SK-N-SH (cell line): Measurements from ENCODE around the gene LRRC8E. TPM values are rescaled to one million over a fixed set of nuclear protein-coding genes. Genes with fewer than 3 reads are reported as not detected.

ENCODE experiments used
- CTCF ChIA-PET: fragments of 300-600, 350-600 bp; formaldehyde crosslinking; extraction: SDS; loops from one replicate; lab custom pipeline; 2021; lab: Yijun Ruan, JAX
- POLR2A ChIA-PET: fragments of 350-600 bp; sonication (Branson Sonifier 250); formaldehyde crosslinking; extraction: SDS; loops from one replicate; lab custom pipeline; 2020; ENCODE audit warnings: antibody characterized with exemption, inconsistent platforms; lab: Yijun Ruan, JAX
- DNase-seq: peaks from one replicate; pipeline ENCODE4 v3.0.0; 2012
- H2AFZ ChIP-seq: fragments of 200-600 bp; sonication (generic); 2 replicates; pipeline ENCODE4 v1.8.1; 2016; ENCODE audit warnings: antibody characterized with exemption, mild to moderate bottlenecking, low read depth
- H3F3A ChIP-seq: fragments of 200-600 bp; sonication (generic); replicated peaks from 2 replicates; pipeline ENCODE3; 2016; ENCODE audit warnings: antibody characterized with exemption, mild to moderate bottlenecking; ENCODE audit not compliant: insufficient read depth
- H3K27ac ChIP-seq, 2 experiments: fragments of 200-500 bp in 1 of 2; fragments of 200-600 bp in 1 of 2; sonication (Bioruptor generic) in 1 of 2; sonication (generic), shearing (Covaris generic) in 1 of 2; 2 replicates each; pipeline versions ENCODE4 v1.5.1 to v1.6.1; 2014 to 2016; ENCODE audit warnings: low read depth in 2 of 2, inconsistent platforms in 1 of 2, low read length in 1 of 2, mild to moderate bottlenecking in 1 of 2, mixed read lengths in 1 of 2
- H3K27me3 ChIP-seq: fragments of 200-600 bp; sonication (generic), shearing (Covaris generic); 2 replicates; pipeline ENCODE4 v1.6.1; 2016; ENCODE audit warnings: mixed run types; ENCODE audit not compliant: insufficient read depth
- H3K36me3 ChIP-seq, 2 experiments: fragments of 200-500 bp in 1 of 2; fragments of 200-600 bp in 1 of 2; sonication (Bioruptor generic) in 1 of 2; sonication (generic) in 1 of 2; replicated peaks in 1 of 2; 2 replicates each; pipeline versions ENCODE3 to v1.5.1; 2014 to 2016; ENCODE audit warnings: low read length in 1 of 2, mild to moderate bottlenecking in 1 of 2; ENCODE audit not compliant: insufficient read depth in 2 of 2, control insufficient read depth in 1 of 2
- H3K4me1 ChIP-seq, 2 experiments: fragments of 200-500 bp in 1 of 2; fragments of 200-600 bp in 1 of 2; sonication (Bioruptor generic) in 1 of 2; sonication (generic), shearing (Covaris generic) in 1 of 2; 2 replicates each; pipeline versions ENCODE4 v1.5.1 to v1.6.1; 2014 to 2016; ENCODE audit warnings: low read depth in 1 of 2, low read length in 1 of 2, mixed run types in 1 of 2; ENCODE audit not compliant: insufficient read depth in 2 of 2, control insufficient read depth in 1 of 2
- H3K4me2 ChIP-seq: fragments of 200-600 bp; sonication (generic), shearing (Covaris generic); 2 replicates; pipeline ENCODE4 v1.6.1; 2017; ENCODE audit warnings: mixed run types
- H3K4me3 ChIP-seq, 2 experiments: fragments of 200-500 bp in 1 of 2; fragments of 200-600 bp in 1 of 2; sonication (Bioruptor generic) in 1 of 2; sonication (generic), shearing (Covaris generic) in 1 of 2; 2 replicates each; pipeline versions ENCODE4 v1.5.1 to v1.8.1; 2014 to 2016; ENCODE audit warnings: low read depth in 2 of 2, inconsistent platforms in 1 of 2, low read length in 1 of 2, mild to moderate bottlenecking in 1 of 2, mixed read lengths in 1 of 2, moderate library complexity in 1 of 2
- H3K79me2 ChIP-seq: fragments of 200-600 bp; sonication (generic); 2 replicates; pipeline ENCODE4 v1.8.1; 2017; ENCODE audit warnings: mild to moderate bottlenecking; ENCODE audit not compliant: insufficient read depth
- H3K9ac ChIP-seq: fragments of 200-600 bp; sonication (generic); 2 replicates; pipeline ENCODE4 v1.6.1; 2017; ENCODE audit warnings: mixed run types
- H3K9me2 ChIP-seq: fragments of 200-600 bp; sonication (generic); 2 replicates; pipeline ENCODE4 v1.6.1; 2017; ENCODE audit warnings: mixed run types
- H3K9me3 ChIP-seq: fragments of 200-600 bp; sonication (generic); 2 replicates; pipeline ENCODE4 v1.6.1; 2017; ENCODE audit warnings: mixed run types, mild to moderate bottlenecking, moderate library complexity
- H4K20me1 ChIP-seq: fragments of 200-600 bp; sonication (generic); 2 replicates; pipeline ENCODE4 v1.6.1; 2017; ENCODE audit warnings: mild to moderate bottlenecking, mixed run types; ENCODE audit not compliant: insufficient read depth
- ELF1 ChIP-seq: IDR thresholded peaks from 2 replicates; pipeline ENCODE4 v1.4.0; 2012
- FOXJ3 ChIP-seq: sonication (generic); formaldehyde crosslinking; IDR thresholded peaks from 2 replicates; pipeline ENCODE4 v1.5.1; 2020; ENCODE audit warnings: mild to moderate bottlenecking, missing genetic modification reagents
- GATA2 ChIP-seq: sonication (generic); formaldehyde crosslinking; IDR thresholded peaks from 2 replicates; pipeline ENCODE4 v1.5.0; 2020; ENCODE audit warnings: mild to moderate bottlenecking, missing genetic modification reagents
- NFIC ChIP-seq: IDR thresholded peaks from 2 replicates; pipeline ENCODE4 v1.4.0; 2012; ENCODE audit warnings: borderline replicate concordance
- NRF1 ChIP-seq: IDR thresholded peaks from 2 replicates; pipeline ENCODE4 v1.6.1; 2012; ENCODE audit warnings: low read depth, mild to moderate bottlenecking, low read length
- RAD21 ChIP-seq: IDR thresholded peaks from 2 replicates; pipeline ENCODE4 v1.6.1; 2012; ENCODE audit warnings: mild to moderate bottlenecking, low read length
- RCOR1 ChIP-seq: fragments of 150-350 bp; IDR thresholded peaks from 2 replicates; pipeline ENCODE4 v1.6.1; 2017; ENCODE audit warnings: antibody characterized with exemption, low read length
- RFX5 ChIP-seq: IDR thresholded peaks from 2 replicates; pipeline ENCODE4 v1.6.1; 2012; ENCODE audit warnings: mild to moderate bottlenecking, improper control_type of control experiment, low read length
- SIN3A ChIP-seq: IDR thresholded peaks from 2 replicates; pipeline ENCODE4 v1.6.1; 2012; ENCODE audit warnings: low read depth, mild to moderate bottlenecking, low read length, moderate library complexity, borderline replicate concordance
- SMC3 ChIP-seq: IDR thresholded peaks from 2 replicates; pipeline ENCODE4 v1.6.1; 2012; ENCODE audit warnings: low read depth, low read length, improper control_type of control experiment
- TCF12 ChIP-seq: IDR thresholded peaks from 2 replicates; pipeline ENCODE4 v1.4.0; 2012
- WGBS: methylation state at CpG from one replicate; pipeline ENCODE4 v1.1.6; 2017; ENCODE audit warnings: low lambda C conversion rate; 5-methylcytosine and 5-hydroxymethylcytosine counted together
- polyA plus RNA-seq, 3 experiments: library from polyadenylated mRNA; depleted of rRNA; stranded (reverse); fragments of >200 nt; gene quantifications; 2 replicates each; pipeline ENCODE4 v1.2.3, GENCODE V29; 2012
- TF ChIP-seq, protein P1 (sequence below): IDR thresholded peaks from 2 replicates; pipeline ENCODE4 v1.4.0; 2012; ENCODE audit warnings: low read depth, borderline replicate concordance
- TF ChIP-seq, protein P2 (sequence below): fragments of 150-350 bp; IDR thresholded peaks from 2 replicates; pipeline ENCODE4 v1.6.1; 2016; ENCODE audit warnings: mild to moderate bottlenecking, low read depth, low read length

The LRRC8E gene
- polyA plus RNA-seq, 1 of the 3 experiments (the other 2 are of a cell fraction) = 0.02 TPM

DNA sequence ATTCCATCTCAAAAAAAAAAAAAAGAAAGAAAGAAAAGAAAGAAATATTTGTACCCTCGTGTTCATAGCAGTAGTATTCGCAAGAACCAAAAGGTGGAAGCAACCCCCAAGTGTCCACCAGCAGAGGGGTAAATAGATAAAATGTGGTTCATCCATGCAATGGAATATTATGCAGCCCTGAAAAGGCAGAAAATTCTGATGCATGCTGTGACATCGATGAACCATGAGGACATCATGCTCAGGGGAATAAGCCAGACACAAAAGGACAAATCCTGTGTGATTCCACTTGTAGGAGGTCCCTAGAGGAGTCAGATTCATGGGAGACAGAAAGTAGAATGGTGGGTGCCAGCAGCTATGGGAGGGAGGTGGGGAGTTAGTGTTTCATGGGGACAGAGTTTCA is 6.4 kb upstream of the LRRC8E start:
- CTCF ChIA-PET = no interaction called here

DNA sequence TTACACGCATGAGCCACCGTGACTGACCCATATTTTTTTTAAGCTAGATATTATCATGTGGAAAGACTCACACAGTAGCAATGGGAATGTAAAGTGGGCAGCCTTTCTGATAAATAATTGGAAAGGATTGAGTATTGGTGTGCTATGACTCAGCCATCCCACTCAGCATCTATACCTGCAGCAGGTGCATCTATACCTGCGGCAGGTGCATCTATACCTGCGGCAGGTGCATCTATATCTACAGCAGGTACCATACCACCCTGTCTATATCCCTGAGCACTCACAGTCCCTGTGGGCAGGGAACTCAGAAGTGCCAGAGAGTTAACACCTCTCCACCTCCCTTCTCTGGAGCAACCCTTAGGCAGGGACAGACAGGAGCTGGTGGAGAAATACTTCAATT is 5.2 kb upstream of the LRRC8E start:
- no peak for DNase-seq
- 70% methylated on average over 4 of the region's 4 CpGs for WGBS
- H3K9me2 ChIP-seq = no peaks in the 10 kb centered on the region
- H3K27ac ChIP-seq = no peak overlapping the region
- H4K20me1 ChIP-seq = no peaks in the 10 kb centered on the region
- POLR2A ChIA-PET = no interaction called here
- no peak overlapping the region for H3K4me3 ChIP-seq
- H2AFZ ChIP-seq = no peak overlapping the region
- H3K9ac ChIP-seq = no peak overlapping the region
- no peaks in the 10 kb centered on the region for H3K4me1 ChIP-seq
- no peaks in the 10 kb centered on the region for H3K9me3 ChIP-seq
- no peak for TF ChIP-seq SIN3A
- no peak for TF ChIP-seq RCOR1
- no peak for TF ChIP-seq SMC3
- TF ChIP-seq, all 33 proteins: peak for 0
- Histone ChIP-seq H3F3A (no peaks in the 10 kb centered on the region), H3K27me3 (no peaks in the 10 kb centered on the region; the same call in 1 of the 2 replicates), H3K4me2 (no peak overlapping the region), H3K79me2 (no peaks in the 10 kb centered on the region), H3K36me3 (no peaks in the 10 kb centered on the region)
- CTCF ChIA-PET = interaction anchor here (0.6 to 1.3 kb wide), 4 partner anchors 21 to 156 kb away, joined by 3 to 4 read pairs (median 3); partner anchors contain the start of gene MAP2K7

More for the DNA sequence above, 6.4 kb upstream of the LRRC8E start:
- Histone ChIP-seq H3K9me3 (no peaks in the 10 kb centered on the region), H3K4me1 (no peaks in the 10 kb centered on the region), H4K20me1 (no peaks in the 10 kb centered on the region), H3K27me3 (no peaks in the 10 kb centered on the region; the same call in 1 of the 2 replicates), H3K36me3 (no peaks in the 10 kb centered on the region), H3F3A (no peaks in the 10 kb centered on the region), H3K4me2 (no peak overlapping the region), H3K79me2 (no peaks in the 10 kb centered on the region), H2AFZ (no peak overlapping the region), H3K9me2 (no peaks in the 10 kb centered on the region), H3K27ac (no peak overlapping the region), H3K9ac (no peak overlapping the region), H3K4me3 (no peak overlapping the region)
- no peak for DNase-seq
- TF ChIP-seq GATA2 (CRISPR knock-in tag) (no peak), RFX5 (no peak), NFIC (no peak), ELF1 (no peak), TCF12 (no peak), FOXJ3 (CRISPR knock-in tag) (no peak), NRF1 (no peak), RAD21 (no peak)
- TF ChIP-seq, protein P1, sequence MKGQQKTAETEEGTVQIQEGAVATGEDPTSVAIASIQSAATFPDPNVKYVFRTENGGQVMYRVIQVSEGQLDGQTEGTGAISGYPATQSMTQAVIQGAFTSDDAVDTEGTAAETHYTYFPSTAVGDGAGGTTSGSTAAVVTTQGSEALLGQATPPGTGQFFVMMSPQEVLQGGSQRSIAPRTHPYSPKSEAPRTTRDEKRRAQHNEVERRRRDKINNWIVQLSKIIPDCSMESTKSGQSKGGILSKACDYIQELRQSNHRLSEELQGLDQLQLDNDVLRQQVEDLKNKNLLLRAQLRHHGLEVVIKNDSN = no peak
- TF ChIP-seq, protein P2, sequence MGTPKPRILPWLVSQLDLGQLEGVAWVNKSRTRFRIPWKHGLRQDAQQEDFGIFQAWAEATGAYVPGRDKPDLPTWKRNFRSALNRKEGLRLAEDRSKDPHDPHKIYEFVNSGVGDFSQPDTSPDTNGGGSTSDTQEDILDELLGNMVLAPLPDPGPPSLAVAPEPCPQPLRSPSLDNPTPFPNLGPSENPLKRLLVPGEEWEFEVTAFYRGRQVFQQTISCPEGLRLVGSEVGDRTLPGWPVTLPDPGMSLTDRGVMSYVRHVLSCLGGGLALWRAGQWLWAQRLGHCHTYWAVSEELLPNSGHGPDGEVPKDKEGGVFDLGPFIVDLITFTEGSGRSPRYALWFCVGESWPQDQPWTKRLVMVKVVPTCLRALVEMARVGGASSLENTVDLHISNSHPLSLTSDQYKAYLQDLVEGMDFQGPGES = no peak
- 39% methylated on average over 3 of the region's 3 CpGs for WGBS
- POLR2A ChIA-PET = no interaction called here
